ENCODE results near the gene CSH2. TPM values are rescaled to one million over a fixed set of nuclear protein-coding genes. Genes with fewer than 3 reads are reported as not detected.
"Not testable (repeated sequence)": the region's sequence is repeated elsewhere in the genome, so short reads cannot be mapped to it uniquely, and the experiment has no call there.

Gene CSH2
- total RNA-seq, 1 donor from 2014 or later: not detected

- ATAC-seq; DNase-seq; intact Hi-C loops (cut with micrococcal nuclease): not testable (repeated sequence)
These were observed 3.8 kb downstream of the CSH2 start for GRCh38 chr17:63869491-63870291.

GRCh38 chr17:63866625-63867024 lies 6.9 kb downstream of the CSH2 start:
- peak; percentile 36 for ATAC-seq
- intact Hi-C loops (cut with micrococcal nuclease); DNase-seq: not testable (repeated sequence)

DNA sequence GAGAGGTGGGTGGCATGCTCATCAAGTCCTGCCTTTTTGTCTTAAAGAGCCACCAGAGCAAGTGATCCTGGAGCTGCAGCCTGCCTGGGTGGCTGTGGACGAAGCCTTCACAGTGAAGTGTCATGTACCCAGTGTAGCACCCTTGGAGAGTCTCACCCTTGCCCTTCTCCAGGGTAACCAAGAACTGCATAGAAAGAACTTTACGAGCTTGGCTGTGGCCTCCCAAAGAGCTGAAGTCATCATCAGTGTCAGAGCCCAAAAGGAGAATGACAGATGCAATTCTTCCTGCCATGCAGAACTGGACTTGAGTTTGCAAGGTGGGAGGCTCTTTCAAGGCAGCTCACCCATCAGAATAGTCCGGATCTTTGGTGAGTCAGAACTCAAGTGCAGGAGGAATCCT lies 14.2 kb downstream of the CSH2 start:
- no peak for DNase-seq
- intact Hi-C loops (cut with micrococcal nuclease): no loop called here
- no peak for ATAC-seq

DNA sequence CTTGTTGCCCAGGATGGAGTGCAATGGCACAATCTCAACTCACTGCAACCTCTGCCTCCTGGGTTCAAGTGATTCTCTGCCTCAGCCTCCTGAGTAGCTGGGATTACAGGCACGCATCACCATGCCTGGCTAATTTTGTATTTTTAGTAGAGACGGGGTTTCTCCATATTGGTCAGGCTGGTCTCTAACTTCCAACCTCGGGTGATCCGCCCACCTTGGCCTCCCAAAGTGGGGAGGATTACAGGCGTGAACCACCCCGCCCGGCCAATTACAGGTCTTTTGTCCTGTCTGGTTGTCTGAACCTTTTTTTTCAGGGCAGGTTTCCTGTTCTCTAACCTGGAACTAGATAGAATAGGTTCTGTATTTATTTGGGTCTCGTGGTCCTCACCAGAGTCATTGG lies 17.1 kb downstream of the CSH2 start:
- DNase-seq; ATAC-seq; intact Hi-C loops (cut with micrococcal nuclease): not testable (repeated sequence)

GRCh38 chr17:63855185-63855584 lies 18.3 kb downstream of the CSH2 start:
- no peak for ATAC-seq
- intact Hi-C loops (cut with micrococcal nuclease): no loop called here
- no peak for DNase-seq

- DNase-seq (no peak), ATAC-seq (no peak)
- intact Hi-C loops (cut with micrococcal nuclease): no loop called here
These were observed 18.8 kb downstream of the CSH2 start for GRCh38 chr17:63854709-63855108.

GRCh38 chr17:63853260-63853659 lies 20.2 kb downstream of the CSH2 start:
- intact Hi-C loops (cut with micrococcal nuclease): no loop called here
- no peak for DNase-seq

DNA sequence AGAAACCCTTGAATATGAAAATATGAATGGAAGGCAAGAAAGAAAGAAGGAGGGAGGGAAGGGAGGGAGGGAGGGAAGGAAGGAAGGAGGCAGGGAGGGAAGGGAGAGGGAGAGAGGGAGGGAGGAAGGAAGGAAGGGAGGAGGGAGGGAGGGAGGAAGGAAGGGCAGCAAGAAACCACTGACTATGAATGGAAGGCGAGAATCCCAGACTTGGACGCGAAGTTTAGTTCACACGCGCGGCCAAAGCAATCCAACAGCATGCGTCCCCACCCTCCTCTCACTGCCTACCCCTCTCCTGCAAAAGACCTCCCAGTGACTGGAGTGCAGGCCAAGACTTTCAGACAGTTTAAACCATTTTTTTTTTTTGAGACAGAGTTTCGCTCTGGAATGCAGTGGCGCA lies 23.1 kb downstream of the CSH2 start:
- intact Hi-C loops (cut with micrococcal nuclease): no loop called here
- ATAC-seq: no peak
- no peak for DNase-seq

More at GRCh38 chr17:63853260-63853659, 20.2 kb downstream of the CSH2 start:
- no peak for ATAC-seq

DNA sequence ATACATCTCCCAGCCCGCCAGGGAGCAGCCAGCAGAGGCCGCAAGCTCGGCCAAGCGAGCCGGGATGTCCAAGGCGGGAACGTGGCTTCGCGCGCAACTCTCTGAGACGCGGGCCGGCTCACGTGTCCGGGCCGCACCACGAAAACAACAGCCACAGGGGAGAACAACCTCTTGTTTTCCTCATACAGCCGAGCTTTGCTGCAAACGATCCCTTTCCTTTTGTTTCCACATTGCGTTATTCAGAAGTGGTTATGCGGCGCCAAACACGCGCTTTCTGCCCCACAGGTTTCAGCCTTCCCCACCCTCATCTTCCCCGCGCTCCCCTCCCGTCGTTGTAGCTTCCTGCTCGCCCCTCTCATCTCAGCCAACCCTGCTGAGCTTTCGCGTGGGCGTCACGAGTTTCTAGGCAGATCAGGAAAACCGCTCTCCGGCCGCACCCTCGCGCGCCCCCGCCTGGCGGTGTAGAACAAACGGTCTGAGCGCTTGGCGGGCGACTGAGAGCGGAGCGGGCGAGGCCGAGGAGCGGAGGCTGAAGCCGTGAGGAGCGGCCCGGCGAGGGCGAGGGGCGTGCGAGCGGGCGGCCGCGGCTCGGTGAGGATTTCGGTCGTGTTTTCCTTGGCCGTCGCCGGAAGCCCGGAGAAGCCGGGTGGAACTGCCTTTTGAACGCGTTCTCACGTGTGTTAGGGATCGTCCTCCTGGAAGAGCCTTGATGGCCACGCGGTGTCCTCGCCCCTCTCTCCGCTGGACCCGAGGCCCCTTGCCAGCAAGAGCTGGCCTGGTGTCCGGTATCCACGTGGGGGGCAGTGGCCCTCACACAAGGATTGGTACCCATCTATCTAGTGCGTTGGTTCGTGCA lies 24.4 kb downstream of the CSH2 start:
- DNase-seq: peak; percentile 94

DNA sequence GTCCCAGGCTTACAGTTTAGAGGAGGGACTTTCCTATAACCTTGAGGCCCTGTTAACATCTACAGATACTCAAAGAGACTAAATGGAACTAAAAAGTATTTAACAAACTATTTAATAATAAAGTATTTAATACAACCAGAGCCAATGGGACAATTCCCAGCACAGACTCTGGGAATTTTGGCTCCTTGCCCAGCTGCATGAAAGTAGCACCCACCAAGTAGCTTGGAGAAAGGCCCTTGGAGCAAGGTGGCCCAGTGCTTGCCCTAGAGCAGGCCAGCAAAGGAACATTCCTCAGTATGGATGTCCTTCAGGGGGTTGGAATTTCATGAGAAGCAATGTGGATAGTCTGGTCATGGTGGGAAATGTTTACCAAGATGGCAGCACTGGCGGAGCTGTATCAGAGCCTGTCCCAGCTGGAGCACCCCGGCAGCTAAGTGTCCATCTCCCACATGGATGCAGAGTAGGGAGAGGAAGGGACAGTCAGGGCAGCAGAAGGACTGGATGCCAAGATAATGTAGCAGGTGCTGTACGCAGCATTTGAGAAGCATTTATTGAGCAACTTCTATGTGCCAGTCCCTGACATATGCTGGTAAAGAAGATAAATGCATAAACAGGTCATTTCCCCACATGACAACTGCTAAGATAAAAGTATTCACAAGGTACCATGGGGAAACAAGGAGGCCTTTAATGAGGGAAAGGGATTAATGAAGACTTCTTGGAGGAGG lies 25.8 kb downstream of the CSH2 start:
- ATAC-seq (no peak), DNase-seq (no peak)
- intact Hi-C loops (cut with micrococcal nuclease): no loop called here

More for the DNA sequence above, 24.4 kb downstream of the CSH2 start:
- peak; percentile 94 for ATAC-seq
- intact Hi-C loops (cut with micrococcal nuclease): no loop called here

DNA sequence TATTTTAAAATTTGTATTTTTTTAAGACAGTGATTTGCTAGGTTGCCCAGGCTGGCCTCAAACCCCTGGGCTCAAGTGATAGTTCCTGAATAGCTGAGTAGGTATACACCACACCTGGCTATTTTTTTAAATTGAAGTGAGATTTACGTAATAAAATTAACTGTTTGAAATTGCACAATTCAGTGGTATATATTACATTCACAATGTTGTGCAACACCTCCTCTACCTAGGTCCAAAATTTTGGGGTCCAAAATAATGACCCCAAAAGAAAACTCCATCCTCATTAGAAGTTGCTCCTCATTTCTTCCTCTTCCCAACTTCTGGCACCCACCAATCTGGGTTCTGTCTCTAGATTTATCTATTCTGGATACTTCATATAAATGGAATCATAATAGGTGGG lies 28.0 kb downstream of the CSH2 start:
- intact Hi-C loops (cut with micrococcal nuclease): no loop called here
- no peak for ATAC-seq
- no peak for DNase-seq

DNA sequence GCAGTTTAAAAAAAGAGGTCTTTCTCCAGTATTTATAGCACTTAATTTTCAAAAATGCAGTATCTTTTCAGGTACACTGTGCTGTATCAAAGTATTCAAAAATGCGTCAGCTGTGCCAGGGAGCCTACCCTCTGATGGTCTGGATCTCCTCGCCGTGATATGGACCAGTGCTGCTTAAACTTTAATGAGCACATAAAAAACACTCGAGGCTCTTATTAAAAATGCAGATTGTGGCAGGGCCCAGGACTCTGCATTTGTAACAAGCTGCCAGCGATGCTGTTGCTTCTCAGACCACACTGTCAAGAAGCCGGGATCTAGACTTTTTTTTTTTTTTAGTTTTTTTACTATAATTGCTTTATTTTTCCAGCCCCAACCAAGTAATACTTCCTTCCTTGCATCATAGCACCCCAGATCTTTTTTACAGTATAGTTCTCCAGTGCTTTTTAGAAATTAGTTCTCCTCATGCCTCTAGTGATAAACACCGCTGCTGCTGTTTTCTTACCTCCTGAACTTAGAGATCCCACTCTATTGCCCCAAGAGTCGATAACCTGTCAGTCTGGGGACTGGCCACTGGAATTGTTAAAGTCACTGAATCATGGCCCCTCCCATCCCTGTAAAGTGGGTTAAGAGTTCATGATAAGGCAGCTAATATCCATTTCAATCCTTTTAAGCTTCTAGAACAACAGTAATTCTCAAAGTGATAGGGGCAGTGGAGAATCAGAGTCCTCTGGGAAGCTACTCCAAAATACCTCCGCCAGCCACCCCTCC lies 29.4 kb downstream of the CSH2 start:
- ATAC-seq (no peak), DNase-seq (no peak)
- intact Hi-C loops (cut with micrococcal nuclease): no loop called here

DNA sequence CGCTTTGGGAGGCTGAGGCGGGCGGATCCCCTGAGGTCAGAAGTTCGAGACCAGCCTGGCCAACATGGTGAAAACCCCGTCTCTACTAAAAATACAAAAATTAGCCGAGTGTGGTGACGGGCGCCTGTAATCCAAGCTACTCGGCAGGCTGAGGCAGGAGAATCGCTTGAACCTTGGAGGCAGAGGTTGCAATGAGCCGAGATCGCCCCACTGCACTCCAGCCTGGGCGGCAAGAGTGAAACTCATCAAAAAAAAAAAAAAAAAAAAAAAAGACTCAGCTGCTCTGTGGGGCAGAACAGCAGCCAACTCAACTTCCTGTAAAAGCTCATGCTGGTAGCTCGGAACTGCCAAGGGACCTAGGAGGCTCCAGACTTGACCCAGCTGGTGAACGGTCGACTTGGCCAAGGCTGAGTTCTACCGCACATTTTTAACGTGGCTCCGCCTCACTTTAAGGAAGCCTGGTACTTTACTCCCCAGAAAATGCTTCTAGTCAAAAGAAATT lies 30.0 kb downstream of the CSH2 start:
- intact Hi-C loops (cut with micrococcal nuclease): not testable (repeated sequence)
- DNase-seq (peak; percentile 61), ATAC-seq (peak; percentile 7)

DNA sequence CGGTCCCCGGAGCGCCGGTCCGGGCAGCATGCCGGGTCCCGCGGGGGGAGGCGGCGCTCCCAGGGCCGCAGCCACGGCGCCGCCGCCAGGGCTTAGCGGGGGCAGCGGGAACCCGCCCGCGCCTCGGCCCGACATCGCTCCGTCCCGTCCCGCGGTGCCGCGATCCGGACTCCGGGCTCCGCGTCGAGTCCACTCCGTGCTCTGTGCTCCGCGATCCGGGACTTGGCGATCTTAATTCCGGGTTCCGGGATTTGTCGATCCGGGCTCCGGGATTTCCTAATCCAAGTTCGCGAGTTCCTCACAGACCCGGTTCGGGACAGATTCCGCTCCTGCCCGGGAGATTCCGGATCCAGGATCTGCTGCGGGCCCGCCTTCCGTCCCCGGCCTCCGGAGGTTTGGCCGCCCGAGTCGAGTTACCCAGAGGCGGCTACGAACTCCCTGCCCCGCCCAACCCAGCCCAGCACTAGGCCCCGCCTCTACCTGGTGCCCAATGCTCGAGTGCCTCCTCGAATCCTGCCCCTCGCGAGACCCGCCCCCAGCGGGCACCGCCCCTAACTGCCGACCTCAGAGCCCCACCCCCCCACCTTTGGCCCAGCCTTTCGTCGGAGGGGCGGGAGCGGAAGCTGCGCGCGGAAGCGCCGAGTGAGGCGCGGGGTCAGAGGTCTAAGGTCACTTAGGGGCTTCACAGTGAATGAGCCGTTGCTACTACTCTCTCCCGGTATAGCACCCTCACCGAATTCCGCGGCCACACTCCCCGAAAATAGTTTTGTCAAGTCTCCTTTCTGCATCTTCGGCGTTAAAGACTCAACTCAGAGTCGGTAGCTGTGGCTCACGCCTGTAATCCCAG lies 30.7 kb downstream of the CSH2 start, which contains the start of gene SMARCD2:
Gene SMARCD2 (minus strand): TSS at position 146 of the 847 bp plus-strand sequence. CDS start 11 bp downstream, at position 135.
- peak; percentile 99 for DNase-seq
- intact Hi-C loops (cut with micrococcal nuclease): no loop called here
- ATAC-seq: peak; percentile 79

GRCh38 chr17:63842173-63842539 lies 31.3 kb downstream of the CSH2 start:
- ATAC-seq: no peak
- DNase-seq: peak; percentile 62
- intact Hi-C loops (cut with micrococcal nuclease): no loop called here

GRCh38 chr17:63841350-63842172 lies 31.9 kb downstream of the CSH2 start:
- intact Hi-C loops (cut with micrococcal nuclease): no loop called here
- ATAC-seq: peak; percentile 35
- DNase-seq: peak; percentile 88
